PFSK-1 (cell line): ENCODE measurements around the gene MIGA1.

Source experiments
- FOXP2 ChIP-seq: optimal IDR thresholded peaks from 2 replicates; pipeline ENCODE3; 2011; ENCODE audit warnings: borderline replicate concordance, control low read depth, inconsistent platforms; ENCODE audit not compliant: insufficient read depth; ENCODE audit errors: extremely low read length, extremely low read depth
- POLR2AphosphoS5 ChIP-seq: IDR thresholded peaks from 2 replicates; pipeline ENCODE4 v1.6.1; 2012; ENCODE audit warnings: low read depth, mild to moderate bottlenecking, control low read depth, low read length, moderate library complexity
- REST ChIP-seq, 2 experiments: IDR thresholded peaks; 2 replicates each; pipeline versions ENCODE4 v1.6.1 to v1.8.0; 2011 to 2012; ENCODE audit warnings: low read depth in 2 of 2, low read length in 2 of 2, control low read depth in 1 of 2, inconsistent platforms in 1 of 2, mild to moderate bottlenecking in 1 of 2, moderate library complexity in 1 of 2; ENCODE audit not compliant: insufficient read depth in 1 of 2
- SIN3A ChIP-seq: IDR thresholded peaks from 2 replicates; pipeline ENCODE4 v1.6.1; 2012; ENCODE audit warnings: mild to moderate bottlenecking, low read length, moderate library complexity, borderline replicate concordance; ENCODE audit not compliant: insufficient read depth
- TAF1 ChIP-seq: IDR thresholded peaks from 2 replicates; pipeline ENCODE4 v1.6.1; 2012; ENCODE audit warnings: low read length, control low read depth, borderline replicate concordance; ENCODE audit not compliant: insufficient read depth

GRCh38 chr1:77768006-77768405 lies 11.4 kb upstream of the MIGA1 start:
- TF ChIP-seq REST (IDR thresholded peaks at IDR 0.05; ENCODE audit: insufficient read depth in 1 of 2, low read depth in 2 of 2, low read length in 2 of 2) (no peak), POLR2AphosphoS5 (no peak), TAF1 (no peak), SIN3A (no peak), FOXP2 (no peak)
